Measurements from ENCODE around the gene CACHD1.

CACHD1 gene

DNA sequence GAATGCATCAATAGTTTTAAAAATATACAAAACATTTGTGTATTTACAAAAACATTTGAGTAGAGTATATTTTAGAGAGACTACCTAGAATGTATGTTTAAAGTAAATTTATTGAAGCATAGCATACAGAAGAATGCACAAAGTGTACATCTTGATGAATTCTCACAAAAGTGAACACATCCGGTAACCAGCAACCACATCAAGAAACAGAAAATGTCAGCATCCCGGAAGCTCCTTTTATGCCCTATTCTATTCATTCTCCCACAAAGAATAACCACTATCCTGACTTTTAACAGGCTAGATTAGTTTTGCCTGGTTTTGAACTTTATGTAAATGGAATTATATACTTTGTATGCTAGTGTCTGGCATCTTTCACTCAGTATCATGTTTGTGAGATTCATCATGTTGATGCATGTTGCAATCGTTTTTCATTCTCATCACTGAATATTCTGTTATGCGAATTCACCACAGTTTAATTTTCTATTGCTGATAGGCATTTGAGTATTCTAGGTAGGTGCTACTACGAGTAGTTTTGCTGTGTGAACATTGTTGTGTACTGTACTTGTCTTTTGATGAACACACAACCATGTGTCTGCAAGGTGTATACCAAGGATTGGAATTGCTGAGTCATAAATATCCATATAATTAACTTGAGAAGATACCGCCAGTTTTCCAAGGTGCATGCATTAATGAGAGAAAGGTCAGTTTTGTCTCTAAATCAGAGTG is 75.4 kb downstream of the CACHD1 start:
- no peak for DNase-seq (ENCODE audit: low read depth in 1 of 2, low spot score in 1 of 2)

DNA sequence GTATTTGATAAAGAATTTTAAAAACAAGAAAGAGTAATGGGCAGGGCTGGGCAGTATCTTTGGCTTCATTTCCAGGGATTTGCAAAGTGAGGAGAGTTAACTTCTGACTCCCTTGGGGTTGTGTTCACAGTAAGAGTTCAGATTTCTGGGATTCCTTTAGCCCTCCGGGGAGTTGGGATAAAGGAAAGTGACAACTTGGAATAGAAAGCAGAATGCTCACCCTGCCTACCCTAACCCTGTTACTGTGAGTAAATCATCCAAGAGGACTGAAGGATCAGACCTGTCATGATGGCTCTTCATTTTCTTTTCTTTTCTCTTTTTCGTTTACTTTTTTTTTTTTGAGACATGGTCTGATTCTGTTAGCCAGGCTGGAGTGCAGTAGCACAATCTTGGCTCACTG is 76.1 kb downstream of the CACHD1 start:
- no peak for DNase-seq (ENCODE audit: low read depth in 1 of 2, low spot score in 1 of 2)

DNA sequence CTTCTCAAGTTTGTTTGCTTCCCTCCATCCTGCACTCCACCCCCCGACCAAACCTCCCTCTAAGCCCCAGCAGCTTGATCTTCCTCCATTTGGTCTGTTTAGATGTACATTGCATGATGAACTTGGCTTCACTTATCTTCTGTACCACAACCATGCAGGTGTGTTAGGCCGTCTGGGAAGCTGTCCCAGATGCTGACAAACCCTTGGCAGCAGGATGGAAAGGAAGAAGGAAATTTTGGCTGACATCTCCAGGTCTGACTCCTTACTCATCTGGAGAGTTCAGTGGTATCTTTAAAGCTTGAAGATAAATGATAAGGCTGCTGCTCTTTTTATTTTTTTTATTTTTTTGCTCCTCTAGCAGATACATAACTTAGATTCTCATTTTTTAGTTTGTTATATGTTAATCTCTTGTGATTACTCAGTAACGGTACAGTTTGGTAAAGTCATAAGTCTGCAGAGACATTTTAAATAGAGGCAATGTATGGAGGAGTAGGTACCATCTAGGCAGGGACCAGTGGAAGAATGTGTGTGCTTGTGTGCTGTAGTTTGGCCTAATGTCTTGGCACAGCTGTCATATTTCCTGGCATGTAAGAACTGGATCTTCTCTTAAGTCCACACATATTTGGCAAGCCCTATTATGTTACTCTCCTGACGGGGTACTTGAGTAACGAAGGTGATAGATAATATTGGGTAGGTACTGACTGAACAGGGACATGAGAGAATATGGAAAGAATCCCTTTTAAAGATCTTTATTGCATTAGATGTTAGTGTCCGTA is 79.7 kb downstream of the CACHD1 start:
- DNase-seq (ENCODE audit: low read depth in 1 of 2, low spot score in 1 of 2), result no peak

DNA sequence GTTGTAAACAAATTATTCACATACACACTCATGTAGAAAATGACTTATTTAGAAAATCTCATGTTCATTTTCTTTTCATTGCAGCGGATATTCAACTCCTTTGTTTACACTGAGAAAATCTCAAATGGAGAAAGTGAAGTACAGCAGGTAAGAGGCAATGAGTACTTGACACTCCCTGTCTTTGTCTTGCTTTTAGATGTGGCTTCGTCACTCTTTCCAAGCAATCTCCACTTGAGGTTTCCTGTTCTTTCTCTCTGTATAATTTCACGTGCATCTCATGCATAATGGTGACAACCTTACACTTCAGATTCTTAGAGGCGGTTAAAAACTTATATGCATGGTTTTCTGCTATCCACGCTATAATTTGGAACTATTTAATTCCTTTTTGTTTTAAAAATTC is 80.6 kb downstream of the CACHD1 start:
- DNase-seq (ENCODE audit: low read depth in 1 of 2, low spot score in 1 of 2), result no peak

DNA sequence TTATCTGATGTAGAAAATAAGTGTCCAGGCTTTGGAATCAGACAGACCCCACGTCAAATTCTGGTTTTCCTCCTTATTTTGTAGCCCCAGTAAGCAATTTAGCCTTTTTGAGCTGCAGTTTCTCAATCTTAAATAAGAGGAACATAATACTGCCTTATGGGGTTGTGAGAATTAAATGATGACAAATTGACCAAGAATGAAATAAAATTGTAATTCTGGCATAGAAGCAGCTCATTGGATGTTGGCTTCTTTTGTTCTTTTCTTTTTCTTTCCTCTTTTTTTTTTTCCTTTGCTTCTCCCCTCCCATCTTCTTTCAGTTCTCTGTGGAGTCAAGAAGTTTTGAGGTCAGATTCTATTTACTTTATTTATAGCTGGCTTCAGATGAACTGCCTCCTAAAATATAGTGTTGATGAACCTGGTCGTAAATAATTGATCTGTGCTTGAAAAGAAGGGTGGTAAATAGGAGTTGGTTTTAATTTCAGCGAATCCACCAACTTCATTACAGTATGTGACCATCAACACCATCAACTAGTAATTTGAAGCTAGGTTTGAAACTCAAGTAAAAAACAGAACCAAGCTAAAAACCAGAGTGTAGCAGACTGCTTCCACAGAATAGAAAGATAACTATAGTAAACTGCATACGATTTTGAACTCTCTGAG is 81.1 kb downstream of the CACHD1 start:
- no peak for DNase-seq (ENCODE audit: low read depth in 1 of 2, low spot score in 1 of 2)

DNA sequence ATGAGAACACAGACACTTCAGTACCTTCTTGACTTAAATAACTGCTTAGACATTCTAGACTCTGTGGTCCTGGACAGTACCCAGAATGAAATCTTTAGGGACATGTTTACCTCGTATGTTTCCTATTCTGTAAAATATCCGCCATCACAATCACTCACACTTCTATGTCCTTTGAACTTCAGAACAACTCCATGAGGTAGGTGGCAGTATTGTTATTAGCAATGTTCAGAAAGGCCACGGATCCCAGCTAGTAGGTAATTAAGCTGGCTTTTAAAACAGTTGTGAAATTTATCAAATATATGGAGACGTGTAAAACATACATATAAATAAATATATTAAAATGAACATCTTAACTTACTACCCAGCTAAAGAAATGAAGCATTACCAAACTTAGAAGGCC is 83.4 kb downstream of the CACHD1 start:
- DNase-seq (ENCODE audit: low read depth in 1 of 2, low spot score in 1 of 2), result no peak

GRCh38 chr1:64555947-64556346 is 86.0 kb downstream of the CACHD1 start:
- DNase-seq (ENCODE audit: low read depth in 1 of 2, low spot score in 1 of 2), result no peak

GRCh38 chr1:64561993-64562392 is 92.1 kb downstream of the CACHD1 start:
- DNase-seq (ENCODE audit: low read depth in 1 of 2, low spot score in 1 of 2), result no peak

DNA sequence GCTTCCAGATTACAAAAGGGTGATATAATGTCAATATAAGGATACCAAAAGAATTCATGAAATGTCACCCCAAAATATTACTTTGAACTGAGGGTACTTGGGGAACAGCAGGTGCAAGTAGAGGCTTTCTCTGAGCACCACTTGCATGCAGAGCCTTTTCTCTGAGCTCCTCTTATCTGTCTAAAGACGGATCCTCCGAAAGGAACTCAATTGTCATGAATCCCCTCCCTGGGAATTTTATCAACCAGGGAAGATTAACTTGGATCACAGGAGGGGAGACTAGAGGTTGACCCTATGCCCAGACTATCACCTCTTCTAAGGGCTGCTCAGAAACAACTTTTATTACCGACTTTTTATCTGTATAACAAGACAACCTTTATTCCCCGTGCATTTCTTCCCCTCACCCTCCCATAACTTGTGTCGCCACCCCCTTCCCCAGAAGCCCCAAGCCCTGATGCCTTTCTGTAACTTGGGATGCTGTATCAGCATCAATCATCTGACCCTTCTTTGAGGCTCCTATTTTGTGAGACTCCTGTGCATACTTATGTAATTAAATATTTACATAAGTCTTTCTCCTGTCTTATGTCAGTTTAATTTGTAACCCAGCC is 94.1 kb downstream of the CACHD1 start:
- no peak for DNase-seq (ENCODE audit: low read depth in 1 of 2, low spot score in 1 of 2)

GRCh38 chr1:64564891-64565290 is 95.0 kb downstream of the CACHD1 start:
- no peak for DNase-seq (ENCODE audit: low read depth in 1 of 2, low spot score in 1 of 2)

GRCh38 chr1:64567426-64568170 is 97.7 kb downstream of the CACHD1 start:
- DNase-seq (ENCODE audit: low read depth in 1 of 2, low spot score in 1 of 2), result no peak

GRCh38 chr1:64568171-64568450 is 98.2 kb downstream of the CACHD1 start:
- no peak for DNase-seq (ENCODE audit: low read depth in 1 of 2, low spot score in 1 of 2)

- DNase-seq (ENCODE audit: low read depth in 1 of 2, low spot score in 1 of 2), result no peak
Observed at GRCh38 chr1:64569411-64569810, 99.5 kb downstream of the CACHD1 start.

GRCh38 chr1:64570267-64570855 is 100.4 kb downstream of the CACHD1 start:
- DNase-seq (ENCODE audit: low read depth in 1 of 2, low spot score in 1 of 2), result no peak

GRCh38 chr1:64572222-64572900 is 102.4 kb downstream of the CACHD1 start:
- no peak for DNase-seq (ENCODE audit: low read depth in 1 of 2, low spot score in 1 of 2)

DNA sequence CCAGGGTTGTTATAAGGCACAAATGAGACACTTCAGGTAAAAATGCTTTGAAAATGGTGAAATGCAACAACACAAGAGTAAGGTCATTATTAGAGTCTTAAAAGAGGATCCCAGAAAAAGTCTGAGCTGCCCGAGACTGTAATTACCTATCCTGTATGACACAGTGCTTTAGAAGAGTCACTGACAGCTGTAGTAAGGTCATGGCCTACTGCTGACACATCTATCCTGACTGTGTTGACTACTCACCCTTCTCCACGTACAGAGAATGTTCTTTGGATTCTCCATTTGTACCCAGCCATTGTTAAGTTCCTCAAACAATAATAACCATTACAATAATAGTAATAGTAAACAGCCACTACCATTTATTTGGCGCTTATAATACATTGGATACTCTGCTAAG is 104.4 kb downstream of the CACHD1 start:
- no peak for DNase-seq (ENCODE audit: low read depth in 1 of 2, low spot score in 1 of 2)

GRCh38 chr1:64575881-64576676 is 106.2 kb downstream of the CACHD1 start:
- DNase-seq (ENCODE audit: low read depth in 1 of 2, low spot score in 1 of 2), result no peak

GRCh38 chr1:64578270-64578973 is 108.5 kb downstream of the CACHD1 start:
- DNase-seq (ENCODE audit: low read depth in 1 of 2, low spot score in 1 of 2), result no peak

DNA sequence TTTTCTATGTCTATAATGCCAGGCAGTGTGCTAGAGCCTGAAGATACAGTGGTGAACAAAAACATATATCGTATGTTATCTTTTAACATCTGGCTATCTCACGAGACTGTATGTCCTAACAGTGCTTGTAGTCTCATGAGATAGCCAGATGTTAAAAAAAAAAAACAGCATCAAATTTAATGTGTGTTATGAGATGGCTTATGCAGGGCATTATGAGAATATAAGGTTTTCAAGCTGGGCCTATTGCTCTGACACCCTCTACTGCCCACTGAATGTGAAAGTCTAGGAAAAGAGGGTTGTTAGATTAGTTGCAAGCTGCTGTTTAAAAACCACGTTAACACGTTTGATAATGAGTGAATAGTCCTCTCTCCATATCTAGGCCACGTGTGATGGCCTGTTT is 109.8 kb downstream of the CACHD1 start:
- DNase-seq (ENCODE audit: low read depth in 1 of 2, low spot score in 1 of 2), result no peak
